Stomach (tissue), 9 donors: ENCODE results near the gene FGF12. TPM values are rescaled to one million over a fixed set of nuclear protein-coding genes. Genes with fewer than 3 reads are reported as not detected.

Experiments
- DNase-seq, 2 donors: peaks; one replicate each; pipeline versions ENCODE4 v3.0.0 to v3.0.0-alpha.2; 2013 to 2019
- H3K27ac ChIP-seq, 5 donors: fragments of 200-600 bp in 4 of 5; sonication (generic) in 4 of 5; one replicate each; pipeline ENCODE4 v1.5.1; 2013 to 2019; ENCODE audit warnings: mild to moderate bottlenecking in 1 of 5, moderate library complexity in 1 of 5
- H3K27me3 ChIP-seq, 3 donors: fragments of 200-600 bp; sonication (generic); one replicate each; pipeline ENCODE4 v1.5.1; 2017 to 2019; ENCODE audit warnings: mixed run types in 1 of 3
- H3K36me3 ChIP-seq, 4 donors: fragments of 200-600 bp; sonication (generic); 1 replicate in 3 of 4; 2 replicates in 1 of 4; pipeline ENCODE4 v1.5.1; 2016 to 2019
- H3K4me1 ChIP-seq, 4 donors: fragments of 200-600 bp; sonication (generic); one replicate each; pipeline ENCODE4 v1.5.1; 2016 to 2019
- H3K4me3 ChIP-seq, 4 donors: fragments of 200-600 bp; sonication (generic) in 3 of 4; one replicate each; pipeline ENCODE4 v1.5.1; 2016 to 2019; ENCODE audit warnings: mild to moderate bottlenecking in 1 of 4
- H3K9me3 ChIP-seq, 4 donors: fragments of 200-600 bp; sonication (generic); one replicate each; pipeline ENCODE4 v1.5.1; 2016 to 2019
- CTCF ChIP-seq, 7 experiments: fragments of 450-650 bp in 4 of 7; fragments of 200-600 bp in 3 of 7; sonication (generic) in 3 of 7; IDR thresholded peaks; one replicate each; pipeline ENCODE4 v1.5.1; 2016 to 2019; ENCODE audit warnings: antibody characterized with exemption in 7 of 7, control low read depth in 2 of 7, mild to moderate bottlenecking in 1 of 7
- EP300 ChIP-seq: sonication (generic); formaldehyde crosslinking; IDR thresholded peaks from one replicate; pipeline ENCODE4 v1.6.1; 2017; ENCODE audit warnings: antibody characterized with exemption
- POLR2A ChIP-seq, 4 donors: fragments of 450-650 bp; IDR thresholded peaks; one replicate each; pipeline ENCODE4 v1.6.1; 2016; ENCODE audit warnings: antibody characterized with exemption in 4 of 4, control low read depth in 2 of 4, mild to moderate bottlenecking in 1 of 4, moderate library complexity in 1 of 4
- POLR2AphosphoS5 ChIP-seq, 3 donors: sonication (generic); formaldehyde crosslinking; IDR thresholded peaks; one replicate each; pipeline ENCODE4 v1.6.1; 2016; ENCODE audit warnings: antibody characterized with exemption in 3 of 3
- WGBS, 5 donors: extraction: QIAGEN DNeasy Blood & Tissue Kit in 3 of 5; methylation state at CpG; one replicate each; pipeline versions ENCODE4 v1.1.5 to v1.1.7; 2013 to 2018; 5-methylcytosine and 5-hydroxymethylcytosine counted together
- intact Hi-C: fragments of 100-400 bp; cut with DNase I; formaldehyde crosslinking; loops from one replicate; pipeline ENCODE4 v1.15.1; 2023; ENCODE audit warnings: low total_unique reads
- polyA plus RNA-seq, 3 donors: library from polyadenylated mRNA; stranded (reverse); fragments of 200-250 nt; gene quantifications; one replicate each; pipeline ENCODE4 v1.2.3, GENCODE V29; 2013
- total RNA-seq, 5 donors: library from RNA; depleted of rRNA; stranded (reverse); fragments of >200 nt; gene quantifications; one replicate each; pipeline versions ENCODE4 v1.1.0 to v1.2.3, GENCODE V29; 2014 to 2016
- donor health status: healthy with polysubstance abuse.
- donor health status: Bipolar disorder and iron deficiency.
- donor health status: healthy.

FGF12 gene
- total and polyA plus RNA-seq, 8 donors: 0.45 to 5.0 (median 0.88) TPM; not detected in 1

GRCh38 chr3:192313605-192314004 is 413.7 kb downstream of the FGF12 start:
- intact Hi-C loops: no loop called here
- no peaks in the 10 kb centered on the region for H3K27me3 ChIP-seq
- no peaks in the 10 kb centered on the region for H3K9me3 ChIP-seq
- no peak for TF ChIP-seq POLR2AphosphoS5 (IDR thresholded peaks at IDR 0.05)
- no peak for TF ChIP-seq POLR2A (IDR thresholded peaks at IDR 0.05)
- TF ChIP-seq CTCF (IDR thresholded peaks at IDR 0.05): no peak
- no peak for TF ChIP-seq EP300
- H3K27ac ChIP-seq: no peak overlapping the region
- no peak for DNase-seq
- H3K4me1 ChIP-seq: no peaks in the 10 kb centered on the region
- no peaks in the 10 kb centered on the region for H3K36me3 ChIP-seq
- H3K4me3 ChIP-seq: no peak overlapping the region

- peak in 1 of 2 donors; percentile 3 for DNase-seq
- TF ChIP-seq EP300 (no peak), CTCF (IDR thresholded peaks at IDR 0.05) (no peak), POLR2A (IDR thresholded peaks at IDR 0.05) (no peak), POLR2AphosphoS5 (IDR thresholded peaks at IDR 0.05) (no peak)
- no peaks in the 10 kb centered on the region for H3K4me1 ChIP-seq
Observed at GRCh38 chr3:192307631-192308030, 419.7 kb downstream of the FGF12 start.

GRCh38 chr3:192303235-192303634 is 424.1 kb downstream of the FGF12 start:
- no peak for TF ChIP-seq POLR2A (IDR thresholded peaks at IDR 0.05)
- no peak for TF ChIP-seq CTCF (IDR thresholded peaks at IDR 0.05)
- TF ChIP-seq EP300: no peak
- TF ChIP-seq POLR2AphosphoS5 (IDR thresholded peaks at IDR 0.05): no peak

More at GRCh38 chr3:192307631-192308030, 419.7 kb downstream of the FGF12 start:
- H3K4me3 ChIP-seq: no peak overlapping the region
- no peaks in the 10 kb centered on the region for H3K27me3 ChIP-seq
- no peaks in the 10 kb centered on the region for H3K36me3 ChIP-seq
- no peak overlapping the region for H3K27ac ChIP-seq
- H3K9me3 ChIP-seq: no peaks in the 10 kb centered on the region
- intact Hi-C loops: no loop called here
- WGBS, 5 donors: 70 to 89% (median 82%) methylated on average over 3 of the region's 3 CpGs

GRCh38 chr3:192302721-192303120 is 424.6 kb downstream of the FGF12 start:
- Histone ChIP-seq H3K27ac (no peak overlapping the region), H3K9me3 (no peaks in the 10 kb centered on the region), H3K36me3 (no peaks in the 10 kb centered on the region), H3K4me1 (no peaks in the 10 kb centered on the region), H3K27me3 (no peaks in the 10 kb centered on the region), H3K4me3 (no peak overlapping the region)
- no peak for DNase-seq
- intact Hi-C loops: no loop called here
- TF ChIP-seq EP300 (no peak), POLR2AphosphoS5 (IDR thresholded peaks at IDR 0.05) (no peak), POLR2A (IDR thresholded peaks at IDR 0.05) (no peak), CTCF (IDR thresholded peaks at IDR 0.05) (no peak)

More at GRCh38 chr3:192303235-192303634, 424.1 kb downstream of the FGF12 start:
- 54 to 58% (median 56%) methylated on average over 3 of the region's 3 CpGs for WGBS, 5 donors
- intact Hi-C loops: no loop called here
- Histone ChIP-seq H3K4me3 (no peak overlapping the region), H3K9me3 (no peaks in the 10 kb centered on the region), H3K27ac (no peak overlapping the region), H3K4me1 (no peaks in the 10 kb centered on the region), H3K36me3 (no peaks in the 10 kb centered on the region), H3K27me3 (no peaks in the 10 kb centered on the region)
- peak in 1 of 2 donors; percentile 10 for DNase-seq
